Measurements from ENCODE around the gene LSM8.
A peak's percentile ranks its signal among the peaks of the same experiment; 100 is the strongest.
"Not testable (repeated sequence)": the region's sequence is repeated elsewhere in the genome, so short reads cannot be mapped to it uniquely, and the experiment has no call there.

LSM8 gene

GRCh38 chr7:118202061-118202460 is 18.1 kb downstream of the LSM8 start:
- DNase-seq (ENCODE audit: low spot score) = no peak

- DNase-seq (ENCODE audit: low spot score) = peak; percentile 96
Measured at GRCh38 chr7:118214051-118214832, 30.3 kb downstream of the LSM8 start.

- no peak for DNase-seq (ENCODE audit: low spot score)
Measured at GRCh38 chr7:118214833-118215182, 30.8 kb downstream of the LSM8 start.

GRCh38 chr7:118217210-118217619 is 33.3 kb downstream of the LSM8 start:
- no peak for DNase-seq (ENCODE audit: low spot score)

- no peak for DNase-seq (ENCODE audit: low spot score)
Measured at GRCh38 chr7:118218413-118219156, 34.6 kb downstream of the LSM8 start.

- DNase-seq (ENCODE audit: low spot score) = no peak
Measured at GRCh38 chr7:118219157-118219512, 35.2 kb downstream of the LSM8 start.

- no peak for DNase-seq (ENCODE audit: low spot score)
Measured at GRCh38 chr7:118220583-118220982, 36.6 kb downstream of the LSM8 start.

GRCh38 chr7:118222591-118222990 is 38.6 kb downstream of the LSM8 start:
- DNase-seq (ENCODE audit: low spot score) = no peak

- DNase-seq (ENCODE audit: low spot score) = no peak
Measured at GRCh38 chr7:118224521-118224920, 40.6 kb downstream of the LSM8 start, which contains the start of gene ANKRD7. TSS of gene ANKRD7 (plus strand) at chr7:118224704. CDS start at chr7:118224831, 127 bp downstream.

GRCh38 chr7:118232837-118233236 is 48.9 kb downstream of the LSM8 start:
- no peak for DNase-seq (ENCODE audit: low spot score)

GRCh38 chr7:118233799-118234198 is 49.8 kb downstream of the LSM8 start:
- DNase-seq (ENCODE audit: low spot score) = no peak

GRCh38 chr7:118239014-118239413 is 55.0 kb downstream of the LSM8 start:
- no peak for DNase-seq (ENCODE audit: low spot score)

GRCh38 chr7:118240320-118240719 is 56.4 kb downstream of the LSM8 start:
- DNase-seq (ENCODE audit: low spot score) = not testable (repeated sequence)
